NCI-H748 (cell line): ENCODE data around the gene PLXNA1.

Experiments
- DNase-seq: peaks from one replicate; lab custom pipeline; 2025; ENCODE audit not compliant: unreplicated experiment; lab: John Stamatoyannopoulos, UW

The PLXNA1 gene

GRCh38 chr3:127015282-127016042 lies 32.5 kb downstream of the PLXNA1 start:
- peak; percentile 81 for DNase-seq

DNA sequence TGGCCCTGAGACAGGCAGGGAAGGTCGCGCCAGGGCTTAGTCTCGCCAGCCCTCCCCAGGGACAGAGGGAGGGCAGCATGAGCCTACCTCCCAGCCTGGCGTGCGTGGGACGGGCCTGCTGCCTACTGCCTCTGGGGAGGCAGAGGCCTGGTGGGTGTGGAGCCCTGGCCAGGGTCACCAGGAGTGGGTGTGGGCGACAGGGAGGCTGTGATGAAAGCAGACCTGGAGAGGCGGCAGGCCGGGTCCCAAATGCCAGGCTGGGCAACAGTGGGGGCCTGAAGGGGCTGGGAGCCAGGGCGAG lies 33.1 kb downstream of the PLXNA1 start:
- no peak for DNase-seq

DNA sequence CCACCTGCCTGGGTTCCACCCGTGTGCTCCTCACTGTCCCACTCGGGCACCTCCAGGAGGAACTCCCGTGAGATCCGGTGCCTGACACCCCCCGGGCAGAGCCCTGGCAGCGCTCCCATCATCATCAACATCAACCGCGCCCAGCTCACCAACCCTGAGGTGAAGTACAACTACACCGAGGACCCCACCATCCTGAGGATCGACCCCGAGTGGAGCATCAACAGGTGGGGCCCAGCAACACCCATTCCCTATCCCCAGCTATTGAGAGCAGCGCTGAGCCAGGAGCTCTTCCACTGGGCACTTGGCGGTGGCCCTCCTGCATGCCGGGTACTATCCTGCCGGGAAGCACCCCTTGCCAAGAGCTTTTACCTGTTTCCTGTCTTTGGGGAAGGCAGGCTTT lies 33.5 kb downstream of the PLXNA1 start:
- no peak for DNase-seq

DNA sequence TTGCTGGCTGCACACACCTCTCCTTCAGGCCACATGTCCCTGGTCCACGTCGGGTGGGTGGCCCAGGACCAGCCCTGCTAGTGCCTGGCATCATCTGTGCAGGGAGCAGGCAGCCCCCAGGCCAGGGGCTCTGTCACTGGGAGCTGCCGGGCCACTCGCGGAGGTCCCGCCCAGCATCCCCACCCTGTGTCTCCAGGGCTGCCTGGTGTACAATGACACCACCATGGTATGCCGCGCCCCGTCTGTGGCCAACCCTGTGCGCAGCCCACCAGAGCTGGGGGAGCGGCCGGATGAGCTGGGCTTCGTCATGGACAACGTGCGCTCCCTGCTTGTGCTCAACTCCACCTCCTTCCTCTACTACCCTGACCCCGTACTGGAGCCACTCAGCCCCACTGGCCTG lies 34.3 kb downstream of the PLXNA1 start:
- DNase-seq: no peak

DNA sequence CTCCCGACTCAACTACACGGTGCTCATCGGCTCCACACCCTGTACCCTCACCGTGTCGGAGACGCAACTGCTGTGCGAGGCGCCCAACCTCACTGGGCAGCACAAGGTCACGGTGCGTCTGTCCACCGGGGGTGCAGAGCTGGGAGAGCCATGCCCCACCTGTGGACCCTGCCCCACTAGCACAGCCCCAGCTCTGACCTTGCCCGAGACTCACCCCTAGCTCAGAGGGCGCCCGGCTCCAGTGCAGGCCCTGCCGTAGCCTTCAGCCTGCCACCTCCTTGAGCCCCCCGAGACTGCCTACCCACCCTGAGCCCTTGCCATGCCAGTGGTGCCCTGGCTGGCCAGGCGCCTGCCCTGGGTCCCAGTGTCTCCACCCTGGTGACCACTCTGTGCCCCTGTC lies 34.9 kb downstream of the PLXNA1 start:
- DNase-seq: no peak

- DNase-seq: no peak
Measured at GRCh38 chr3:127018306-127018828, 35.5 kb downstream of the PLXNA1 start.

DNA sequence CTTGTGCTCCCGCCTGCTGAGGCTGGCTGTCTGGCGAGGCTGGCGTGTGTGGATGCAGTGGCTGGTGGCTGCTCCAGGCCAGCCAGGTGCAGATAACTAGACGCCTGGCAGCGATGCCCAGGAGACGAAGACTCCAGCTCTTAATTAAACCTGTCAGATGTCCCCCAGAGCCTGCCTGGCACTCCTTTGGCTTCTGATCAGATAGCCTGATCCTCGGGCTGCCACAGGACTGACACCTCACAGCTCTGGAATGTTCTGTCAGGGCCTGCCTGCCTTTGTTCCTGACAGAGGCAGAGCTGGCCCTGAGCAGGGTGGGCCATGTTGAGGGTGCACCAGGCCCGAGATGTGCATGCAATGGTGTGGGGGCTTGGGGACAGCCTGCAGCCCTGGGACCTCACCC lies 36.5 kb downstream of the PLXNA1 start:
- no peak for DNase-seq

GRCh38 chr3:127020543-127020942 lies 37.6 kb downstream of the PLXNA1 start:
- no peak for DNase-seq

DNA sequence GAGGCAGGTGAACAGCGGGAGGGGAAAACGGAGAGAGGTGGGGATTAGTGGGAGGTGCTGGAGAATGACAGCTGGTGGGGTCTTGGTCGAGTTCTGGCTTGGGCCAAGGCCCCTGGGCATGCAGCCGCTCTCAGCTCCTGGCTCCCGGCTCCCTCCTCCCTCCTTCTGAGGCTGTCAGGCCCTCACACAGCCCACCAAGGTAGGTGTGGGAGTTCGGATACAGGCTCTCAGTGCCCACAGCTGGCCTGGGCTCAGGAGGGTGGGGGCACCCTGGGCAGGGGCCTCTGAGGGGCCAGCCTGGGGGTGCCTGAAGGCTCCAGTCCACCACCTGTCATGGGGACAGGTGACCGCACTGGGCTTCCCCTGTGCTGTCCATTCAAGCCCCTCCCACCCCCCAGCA lies 39.9 kb downstream of the PLXNA1 start:
- no peak for DNase-seq

- DNase-seq: no peak
Measured at GRCh38 chr3:127025456-127025855, 42.5 kb downstream of the PLXNA1 start.

GRCh38 chr3:127026036-127026435 lies 43.1 kb downstream of the PLXNA1 start:
- no peak for DNase-seq

DNA sequence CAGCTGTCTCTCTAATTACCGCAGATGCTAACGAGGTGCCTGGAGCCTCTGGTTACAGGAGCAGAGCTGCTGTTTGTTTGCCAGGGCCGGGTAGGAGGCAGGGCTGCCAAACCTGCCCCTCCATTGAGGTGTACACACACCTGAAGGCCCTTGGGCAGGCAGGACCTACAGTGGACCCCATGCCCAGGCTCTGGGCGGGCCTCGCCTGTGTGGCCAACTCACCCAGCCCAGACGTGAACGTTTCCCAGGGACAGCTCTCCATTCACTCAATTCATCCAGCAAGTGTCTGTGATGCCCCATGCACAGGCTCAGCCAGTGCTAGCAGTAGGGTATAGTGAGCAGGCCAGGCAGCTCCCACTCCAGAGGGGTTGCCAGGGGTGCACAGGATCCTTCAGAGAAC lies 43.7 kb downstream of the PLXNA1 start:
- no peak for DNase-seq

DNA sequence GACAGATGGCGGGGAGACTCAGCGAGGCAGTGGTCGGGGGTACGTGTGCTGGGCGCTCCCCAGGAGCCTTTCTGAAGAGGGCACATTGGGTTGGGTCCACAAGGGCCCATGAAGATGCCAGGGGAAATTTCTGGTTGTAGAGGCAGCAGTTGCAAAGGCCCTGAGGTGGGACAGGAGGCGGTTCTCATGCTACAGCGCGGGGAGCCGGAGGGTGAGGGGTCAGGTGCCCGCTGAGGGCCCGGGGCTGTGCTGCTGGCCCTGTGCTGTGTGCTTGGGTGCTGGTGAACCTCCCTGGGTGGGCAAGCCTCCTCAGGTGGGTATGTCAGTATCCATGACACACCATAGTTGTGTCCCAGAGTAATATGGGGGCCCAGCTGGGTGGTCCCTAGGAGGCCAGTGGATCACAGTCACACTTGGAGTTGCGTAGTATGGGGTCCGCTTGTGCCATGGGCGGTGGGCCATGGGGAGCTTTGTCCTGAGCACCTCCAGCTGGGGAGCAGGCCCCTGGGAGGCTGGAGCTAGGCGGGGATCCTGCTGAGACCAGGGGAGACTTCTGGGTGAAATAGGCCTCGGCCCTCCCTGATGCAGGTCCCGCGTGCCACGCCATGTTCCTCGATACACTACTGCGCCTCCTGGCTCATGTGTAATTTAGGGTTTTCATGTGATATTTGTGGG lies 44.3 kb downstream of the PLXNA1 start:
- DNase-seq: no peak

DNA sequence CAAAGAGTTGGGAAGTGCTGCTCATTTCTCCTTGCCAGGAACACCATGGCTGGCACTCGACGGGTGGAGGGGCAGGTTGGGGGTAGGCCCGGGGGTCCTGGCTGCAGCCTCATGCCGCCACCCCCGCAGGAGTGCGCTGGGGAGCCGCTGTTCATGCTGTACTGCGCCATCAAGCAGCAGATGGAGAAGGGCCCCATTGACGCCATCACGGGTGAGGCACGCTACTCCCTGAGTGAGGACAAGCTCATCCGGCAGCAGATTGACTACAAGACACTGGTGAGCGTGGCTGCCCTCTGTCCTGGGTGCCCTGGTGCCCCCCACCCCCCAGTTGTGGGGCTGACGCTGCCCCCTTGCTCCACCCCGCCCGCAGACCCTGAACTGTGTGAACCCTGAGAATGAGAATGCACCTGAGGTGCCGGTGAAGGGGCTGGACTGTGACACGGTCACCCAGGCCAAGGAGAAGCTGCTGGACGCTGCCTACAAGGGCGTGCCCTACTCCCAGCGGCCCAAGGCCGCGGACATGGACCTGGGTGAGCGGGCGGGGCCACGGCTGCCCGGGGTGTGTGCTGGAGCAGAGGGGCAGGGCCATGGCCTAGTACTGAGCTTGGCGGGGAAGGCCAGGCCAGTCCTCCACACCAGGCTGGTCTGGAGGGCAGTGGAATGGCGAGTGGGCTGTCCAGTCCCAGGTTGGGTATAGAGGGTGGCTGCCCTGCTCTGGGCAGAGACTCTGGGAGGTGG lies 45.1 kb downstream of the PLXNA1 start:
- no peak for DNase-seq

- DNase-seq: no peak
Measured at GRCh38 chr3:127028781-127029657, 46.1 kb downstream of the PLXNA1 start.

DNA sequence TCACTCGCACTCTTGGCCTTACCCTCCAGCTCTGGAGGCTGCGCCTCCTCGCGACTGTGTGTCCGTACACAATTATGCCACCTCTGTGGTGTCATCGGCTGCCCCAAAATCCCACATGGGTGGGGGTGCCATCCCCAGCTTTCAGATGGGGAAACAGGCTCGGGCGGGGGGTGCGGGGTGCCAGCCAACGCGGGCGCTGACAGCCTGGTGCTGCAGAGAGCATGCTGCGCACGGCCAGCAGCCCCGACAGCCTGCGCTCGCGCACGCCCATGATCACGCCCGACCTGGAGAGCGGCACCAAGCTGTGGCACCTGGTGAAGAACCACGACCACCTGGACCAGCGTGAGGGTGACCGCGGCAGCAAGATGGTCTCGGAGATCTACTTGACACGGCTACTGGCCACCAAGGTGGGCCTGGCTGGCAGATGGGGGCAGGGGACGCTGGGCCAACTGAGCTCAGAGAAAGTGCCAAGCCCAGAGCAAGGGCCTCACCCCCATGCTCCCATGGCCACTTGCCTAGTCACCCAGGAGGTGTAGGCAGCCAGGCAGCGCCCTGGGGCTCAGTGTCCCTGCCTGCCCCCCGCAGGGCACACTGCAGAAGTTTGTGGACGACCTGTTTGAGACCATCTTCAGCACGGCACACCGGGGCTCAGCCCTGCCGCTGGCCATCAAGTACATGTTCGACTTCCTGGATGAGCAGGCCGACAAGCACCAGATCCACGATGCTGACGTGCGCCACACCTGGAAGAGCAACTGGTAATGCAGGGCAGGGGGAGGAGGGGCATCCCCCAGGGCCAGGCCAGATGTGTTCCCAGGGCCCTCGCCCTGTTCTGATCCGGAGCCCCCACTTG lies 47.0 kb downstream of the PLXNA1 start:
- no peak for DNase-seq

DNA sequence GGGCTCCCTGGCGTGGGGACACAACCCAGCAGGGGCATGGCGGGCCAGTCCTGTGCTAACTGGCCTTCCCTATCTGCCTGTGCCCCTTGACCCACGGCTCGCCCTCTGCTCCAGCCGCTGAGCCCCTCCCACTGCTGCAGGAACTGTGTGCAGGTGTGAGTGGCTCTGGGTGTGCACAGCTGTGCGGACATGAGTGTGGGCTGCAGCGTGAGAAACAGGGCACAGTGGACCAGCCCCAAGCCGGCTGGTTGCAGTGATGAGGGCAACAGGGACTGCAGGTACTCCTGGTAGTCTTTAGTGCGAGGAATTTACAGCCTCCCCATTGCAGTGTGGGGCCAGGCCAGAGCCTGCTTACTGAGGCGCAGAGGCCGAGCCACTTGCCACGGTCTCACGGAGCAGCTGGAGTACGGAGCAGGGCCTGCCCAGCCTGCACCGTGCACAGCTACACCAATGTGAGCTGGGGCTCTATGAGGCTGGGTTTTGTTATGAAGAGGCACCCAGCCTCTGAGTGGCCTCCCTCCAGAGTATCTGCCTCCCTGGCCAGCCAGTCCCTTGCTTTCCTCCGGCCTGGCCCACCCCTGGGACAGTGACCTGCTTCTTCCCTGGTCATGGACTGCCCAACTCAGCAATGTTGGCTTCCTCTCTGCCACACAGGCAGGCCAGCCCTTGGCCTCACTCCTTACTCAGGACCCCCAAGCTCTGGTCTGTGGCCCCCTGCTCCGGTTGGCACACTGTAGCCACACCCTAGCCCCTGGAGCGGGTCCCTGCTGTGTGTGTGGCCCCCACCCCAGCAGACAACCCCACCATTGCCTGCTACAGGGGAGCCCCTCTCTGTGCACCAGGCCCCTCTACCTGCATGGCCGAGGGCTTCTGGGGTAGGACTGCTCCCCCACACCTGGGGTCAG lies 47.8 kb downstream of the PLXNA1 start:
- DNase-seq: no peak

DNA sequence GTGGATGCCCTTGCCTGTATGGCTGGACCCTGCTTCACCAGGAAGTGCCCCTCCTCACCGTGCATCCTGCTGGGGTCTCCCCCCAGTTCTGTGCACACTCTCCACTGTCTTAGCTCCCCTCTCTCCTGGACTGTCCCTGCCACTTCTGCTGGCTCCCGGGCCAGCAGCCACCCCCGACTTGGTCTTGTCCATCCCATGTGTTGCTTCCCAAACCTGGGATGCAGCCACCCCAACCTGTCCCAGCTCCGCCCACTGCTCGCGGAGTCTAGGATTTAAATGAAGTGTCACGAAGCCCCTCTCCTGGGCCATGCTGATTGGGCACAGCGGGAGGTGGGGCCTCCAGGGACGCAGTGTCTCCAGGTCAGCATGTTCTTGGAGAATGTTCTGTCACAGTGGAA lies 48.5 kb downstream of the PLXNA1 start:
- no peak for DNase-seq

- DNase-seq: no peak
Measured at GRCh38 chr3:127031845-127032244, 48.9 kb downstream of the PLXNA1 start.
